ENCODE results near the gene RAPGEF6. TPM values are rescaled to one million over a fixed set of nuclear protein-coding genes. Genes with fewer than 3 reads are reported as not detected.

RAPGEF6 gene
- total RNA-seq, 4 donors from 2014 or later = 14.0 to 23.7 (median 17.9) TPM

DNA sequence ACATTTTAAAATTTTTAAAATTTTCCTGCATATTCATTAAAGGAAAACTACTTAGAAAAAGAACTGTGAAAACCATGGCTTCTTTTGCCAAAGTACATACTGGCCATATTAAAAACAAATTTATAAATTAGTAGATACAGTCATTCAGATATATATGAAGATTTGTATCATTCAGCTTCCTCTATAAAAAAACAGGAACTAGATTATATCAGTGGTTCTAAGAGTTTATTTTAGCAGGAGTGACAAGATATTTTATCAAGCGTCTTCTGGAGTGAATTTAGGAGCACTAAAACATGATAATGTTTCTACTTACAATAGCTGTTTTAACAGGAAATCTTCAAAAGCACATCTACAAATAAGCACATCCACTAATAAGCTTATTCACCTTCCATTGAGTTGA is 171.4 kb downstream of the RAPGEF6 start:
- H3K4me3 ChIP-seq = no peak overlapping the region
- WGBS, 2 donors (ENCODE audit: low coverage in 1 of 2) = 83 to 91% methylated on average over 1 of the region's 1 CpG
- H3K9me3 ChIP-seq = no peaks in the 10 kb centered on the region
- no peak overlapping the region for H3K27ac ChIP-seq
- no peaks in the 10 kb centered on the region for H3K4me1 ChIP-seq
- TF ChIP-seq POLR2A (IDR thresholded peaks at IDR 0.05) = no peak
- no peak for TF ChIP-seq EP300 (IDR thresholded peaks at IDR 0.05)
- TF ChIP-seq POLR2AphosphoS5 (IDR thresholded peaks at IDR 0.05) = no peak
- TF ChIP-seq, protein P1, sequence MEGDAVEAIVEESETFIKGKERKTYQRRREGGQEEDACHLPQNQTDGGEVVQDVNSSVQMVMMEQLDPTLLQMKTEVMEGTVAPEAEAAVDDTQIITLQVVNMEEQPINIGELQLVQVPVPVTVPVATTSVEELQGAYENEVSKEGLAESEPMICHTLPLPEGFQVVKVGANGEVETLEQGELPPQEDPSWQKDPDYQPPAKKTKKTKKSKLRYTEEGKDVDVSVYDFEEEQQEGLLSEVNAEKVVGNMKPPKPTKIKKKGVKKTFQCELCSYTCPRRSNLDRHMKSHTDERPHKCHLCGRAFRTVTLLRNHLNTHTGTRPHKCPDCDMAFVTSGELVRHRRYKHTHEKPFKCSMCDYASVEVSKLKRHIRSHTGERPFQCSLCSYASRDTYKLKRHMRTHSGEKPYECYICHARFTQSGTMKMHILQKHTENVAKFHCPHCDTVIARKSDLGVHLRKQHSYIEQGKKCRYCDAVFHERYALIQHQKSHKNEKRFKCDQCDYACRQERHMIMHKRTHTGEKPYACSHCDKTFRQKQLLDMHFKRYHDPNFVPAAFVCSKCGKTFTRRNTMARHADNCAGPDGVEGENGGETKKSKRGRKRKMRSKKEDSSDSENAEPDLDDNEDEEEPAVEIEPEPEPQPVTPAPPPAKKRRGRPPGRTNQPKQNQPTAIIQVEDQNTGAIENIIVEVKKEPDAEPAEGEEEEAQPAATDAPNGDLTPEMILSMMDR (IDR thresholded peaks at IDR 0.05) = no peak
- no peak for ATAC-seq
- H3K27me3 ChIP-seq = no peaks in the 10 kb centered on the region
- peaks cover 0 to 31% of the 10 kb centered on the region in 2 donors for H3K36me3 ChIP-seq

DNA sequence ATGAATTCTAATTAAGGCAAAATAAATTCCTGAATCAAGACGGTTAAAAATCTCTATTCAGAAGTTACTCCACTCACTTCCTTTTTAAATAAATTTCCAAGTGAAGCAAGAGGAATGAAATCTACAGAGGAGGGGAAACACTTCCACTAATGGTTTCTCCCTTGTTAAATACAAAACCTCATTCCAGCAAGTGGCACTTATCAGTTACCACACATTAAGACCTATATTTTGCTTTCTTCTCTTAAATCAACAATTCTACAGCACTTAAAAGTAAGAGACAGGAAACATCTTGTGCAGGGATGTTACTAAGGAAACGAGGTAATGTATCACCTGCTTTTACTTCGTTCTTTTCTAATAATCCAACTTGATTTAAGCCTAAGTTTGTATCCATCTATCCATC is 172.6 kb downstream of the RAPGEF6 start:
- Histone ChIP-seq H3K9me3 (no peaks in the 10 kb centered on the region), H3K27me3 (no peaks in the 10 kb centered on the region), H3K4me3 (no peak overlapping the region), H3K36me3 (peaks cover 0 to 36% of the 10 kb centered on the region in 2 donors), H3K4me1 (no peaks in the 10 kb centered on the region), H3K27ac (no peak overlapping the region)
- TF ChIP-seq, protein P1 (IDR thresholded peaks at IDR 0.05) = no peak
- TF ChIP-seq POLR2A (IDR thresholded peaks at IDR 0.05) (no peak), EP300 (IDR thresholded peaks at IDR 0.05) (no peak), POLR2AphosphoS5 (IDR thresholded peaks at IDR 0.05) (no peak)
- WGBS, 2 donors (ENCODE audit: low coverage in 1 of 2) = 42 to 59% methylated on average over 3 of the region's 3 CpGs
- no peak for ATAC-seq

DNA sequence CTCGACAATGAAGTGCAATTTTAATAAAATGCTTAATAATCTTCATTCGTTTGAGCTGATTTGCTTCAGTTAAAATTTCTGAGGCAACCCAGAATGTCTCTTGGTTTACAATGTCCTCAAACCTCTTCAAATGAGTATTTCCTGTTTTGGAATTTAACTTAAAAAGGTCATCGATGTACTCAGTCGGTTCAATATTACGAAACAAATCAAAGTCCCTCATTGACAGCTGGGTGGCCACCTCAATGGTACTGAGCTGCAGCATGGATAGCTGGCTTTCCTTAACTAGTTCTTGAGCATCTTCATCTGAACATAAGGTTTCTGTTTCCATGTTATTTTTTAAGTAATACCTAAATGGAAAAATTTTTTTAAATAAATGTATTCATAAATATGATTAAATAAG is 173.3 kb downstream of the RAPGEF6 start:
- Histone ChIP-seq H3K27ac (no peak overlapping the region), H3K4me3 (no peak overlapping the region), H3K27me3 (no peaks in the 10 kb centered on the region), H3K4me1 (no peaks in the 10 kb centered on the region), H3K9me3 (no peaks in the 10 kb centered on the region), H3K36me3 (peaks cover 0 to 31% of the 10 kb centered on the region in 2 donors)
- 77 to 91% methylated on average over 5 of the region's 5 CpGs for WGBS, 2 donors (ENCODE audit: low coverage in 1 of 2)
- TF ChIP-seq POLR2A (IDR thresholded peaks at IDR 0.05) (no peak), EP300 (IDR thresholded peaks at IDR 0.05) (no peak), POLR2AphosphoS5 (IDR thresholded peaks at IDR 0.05) (no peak)
- TF ChIP-seq, protein P1 (IDR thresholded peaks at IDR 0.05) = no peak
- ATAC-seq = no peak

DNA sequence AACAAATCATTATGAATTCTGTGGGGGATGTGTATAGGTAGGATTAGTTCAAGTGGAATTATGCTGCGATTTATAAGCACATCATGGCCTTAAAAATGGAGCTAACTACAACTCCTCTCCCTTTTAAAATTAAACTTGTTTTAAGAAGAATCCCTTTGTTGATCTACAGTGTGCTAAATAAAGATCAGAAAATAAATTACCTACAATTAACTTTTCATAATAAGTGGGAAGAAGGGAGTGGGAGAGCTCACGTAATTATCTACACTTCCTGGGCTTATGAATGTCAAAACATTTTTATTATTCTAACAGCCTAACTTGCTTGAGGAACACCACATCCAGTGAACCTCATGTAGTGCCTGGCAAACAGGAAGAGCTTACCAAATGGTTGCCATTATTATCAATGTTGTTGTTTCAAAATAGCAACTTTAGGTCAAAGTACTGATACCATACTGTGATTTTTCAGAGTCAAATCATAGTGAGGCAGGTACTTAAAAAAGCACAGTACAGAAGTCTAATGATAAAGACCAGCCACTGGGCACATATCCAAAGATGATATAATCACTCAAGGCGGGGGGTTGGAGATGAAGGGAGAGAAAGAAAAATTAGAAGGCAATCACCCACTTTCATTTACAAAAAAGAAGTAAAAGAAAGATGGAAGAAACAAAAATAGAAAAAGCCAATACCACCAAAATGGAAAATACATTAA is 174.0 kb downstream of the RAPGEF6 start:
- Histone ChIP-seq H3K4me3 (no peak overlapping the region), H3K27me3 (no peaks in the 10 kb centered on the region), H3K4me1 (no peaks in the 10 kb centered on the region), H3K9me3 (no peaks in the 10 kb centered on the region), H3K36me3 (peaks cover 0 to 25% of the 10 kb centered on the region in 2 donors), H3K27ac (no peak overlapping the region)
- 31 to 38% methylated on average over 3 of the region's 3 CpGs for WGBS, 2 donors (ENCODE audit: low coverage in 1 of 2)
- TF ChIP-seq POLR2AphosphoS5 (IDR thresholded peaks at IDR 0.05) (no peak), POLR2A (IDR thresholded peaks at IDR 0.05) (no peak), EP300 (IDR thresholded peaks at IDR 0.05) (no peak)
- TF ChIP-seq, protein P1 (IDR thresholded peaks at IDR 0.05) = no peak
- ATAC-seq = no peak

DNA sequence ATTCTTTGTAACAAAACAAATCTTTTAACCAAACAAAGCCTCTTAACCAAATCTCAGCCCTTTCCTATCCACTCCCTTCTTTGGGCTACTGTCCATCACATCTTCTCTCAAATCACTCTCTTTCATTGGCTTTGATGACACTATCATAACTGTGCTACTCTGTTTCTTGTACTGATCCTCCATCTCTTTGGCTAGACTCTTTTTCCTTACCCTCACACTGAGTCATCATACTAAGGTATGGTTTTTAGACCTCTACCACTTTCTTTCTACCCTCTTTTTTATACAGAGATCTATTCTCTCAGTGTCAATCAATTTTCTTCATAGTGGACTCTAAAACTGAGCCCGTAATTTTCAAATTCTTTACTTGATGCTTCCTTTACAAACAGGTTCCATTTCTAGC is 174.9 kb downstream of the RAPGEF6 start:
- peaks cover 0 to 33% of the 10 kb centered on the region in 2 donors for H3K36me3 ChIP-seq
- H3K4me3 ChIP-seq = no peak overlapping the region
- H3K9me3 ChIP-seq = no peaks in the 10 kb centered on the region
- no peak overlapping the region for H3K27ac ChIP-seq
- ATAC-seq = no peak
- 91 to 100% methylated on average over 1 of the region's 1 CpG for WGBS, 2 donors (ENCODE audit: low coverage in 1 of 2)
- TF ChIP-seq POLR2AphosphoS5 (IDR thresholded peaks at IDR 0.05) (no peak), EP300 (IDR thresholded peaks at IDR 0.05) (no peak), POLR2A (IDR thresholded peaks at IDR 0.05) (no peak)
- TF ChIP-seq, protein P1 (IDR thresholded peaks at IDR 0.05) = no peak
- no peaks in the 10 kb centered on the region for H3K27me3 ChIP-seq
- H3K4me1 ChIP-seq = no peaks in the 10 kb centered on the region
